IMR-90 (cell line): Measurements from ENCODE around the gene P2RX5.

Experiments
- ELK1 ChIP-seq: fragments of 150-350 bp; IDR thresholded peaks from 2 replicates; pipeline ENCODE4 v1.6.1; 2016; ENCODE audit warnings: low read depth, mild to moderate bottlenecking, low read length, moderate library complexity, borderline replicate concordance
- MAFK ChIP-seq: IDR thresholded peaks from 2 replicates; pipeline ENCODE4 v1.6.1; 2012; ENCODE audit warnings: low read depth, low read length, improper control_type of control experiment
- MXI1 ChIP-seq: IDR thresholded peaks from 2 replicates; pipeline ENCODE4 v1.6.1; 2012; ENCODE audit warnings: low read depth, mild to moderate bottlenecking, low read length, moderate library complexity, borderline replicate concordance
- NFE2L2 ChIP-seq: fragments of 150-350 bp; IDR thresholded peaks from 2 replicates; pipeline ENCODE4 v1.6.1; 2016; ENCODE audit warnings: low read depth, mild to moderate bottlenecking, low read length
- POLR2A ChIP-seq: IDR thresholded peaks from 2 replicates; pipeline ENCODE4 v1.6.1; 2012; ENCODE audit warnings: mild to moderate bottlenecking, low read depth, low read length
- RFX5 ChIP-seq: IDR thresholded peaks from 2 replicates; pipeline ENCODE4 v1.8.0; 2012; ENCODE audit warnings: low read depth, mild to moderate bottlenecking, low read length, moderate library complexity
- SMC3 ChIP-seq: fragments of 150-350 bp; IDR thresholded peaks from 2 replicates; pipeline ENCODE4 v1.6.1; 2016; ENCODE audit warnings: low read depth, mild to moderate bottlenecking, antibody characterized with exemption, low read length, moderate library complexity
- USF2 ChIP-seq: fragments of 150-350 bp; IDR thresholded peaks from 2 replicates; pipeline ENCODE4 v1.6.1; 2017; ENCODE audit warnings: mild to moderate bottlenecking, antibody characterized with exemption, low read length, low read depth
- TF ChIP-seq, protein P1 (sequence below): conservative IDR thresholded peaks from 2 replicates; pipeline ENCODE4 v1.5.1; 2012; ENCODE audit warnings: mild to moderate bottlenecking, low read depth, low read length, improper control_type of control experiment

DNA sequence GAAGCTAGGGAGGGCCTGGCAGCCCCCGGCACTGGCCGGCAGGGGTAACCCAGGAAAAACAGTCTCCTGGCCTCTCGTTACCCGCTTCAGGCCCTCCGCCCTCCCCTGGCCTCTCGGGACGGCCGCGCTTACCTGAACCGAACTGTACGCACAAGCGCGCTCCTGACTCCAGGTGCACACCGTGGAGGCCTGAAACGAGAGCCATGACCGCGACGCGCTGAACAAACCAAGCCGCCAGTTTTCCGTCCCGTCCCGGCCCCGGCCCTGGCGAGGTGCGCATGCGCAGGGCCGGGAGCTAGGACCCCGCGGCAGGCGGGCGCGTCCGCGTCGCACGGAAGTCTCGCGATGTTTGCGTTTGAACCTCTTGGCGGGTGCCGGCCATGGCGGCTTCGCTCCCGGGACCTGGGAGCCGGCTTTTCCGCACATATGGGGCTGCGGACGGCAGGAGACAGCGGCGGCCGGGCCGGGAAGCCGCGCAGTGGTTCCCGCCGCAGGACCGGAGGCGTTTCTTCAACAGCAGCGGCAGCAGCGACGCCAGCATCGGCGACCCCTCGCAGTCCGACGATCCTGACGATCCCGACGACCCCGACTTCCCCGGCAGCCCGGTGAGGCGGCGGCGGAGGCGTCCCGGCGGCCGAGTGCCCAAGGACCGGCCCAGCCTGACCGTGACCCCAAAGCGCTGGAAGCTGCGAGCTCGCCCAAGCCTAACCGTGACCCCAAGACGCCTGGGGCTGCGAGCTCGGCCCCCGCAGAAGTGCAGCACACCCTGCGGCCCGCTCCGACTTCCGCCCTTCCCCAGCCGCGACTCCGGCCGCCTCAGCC, 27.8 kb upstream of the P2RX5 start, which contains the start of gene HASPIN:
- TF ChIP-seq, protein P1, sequence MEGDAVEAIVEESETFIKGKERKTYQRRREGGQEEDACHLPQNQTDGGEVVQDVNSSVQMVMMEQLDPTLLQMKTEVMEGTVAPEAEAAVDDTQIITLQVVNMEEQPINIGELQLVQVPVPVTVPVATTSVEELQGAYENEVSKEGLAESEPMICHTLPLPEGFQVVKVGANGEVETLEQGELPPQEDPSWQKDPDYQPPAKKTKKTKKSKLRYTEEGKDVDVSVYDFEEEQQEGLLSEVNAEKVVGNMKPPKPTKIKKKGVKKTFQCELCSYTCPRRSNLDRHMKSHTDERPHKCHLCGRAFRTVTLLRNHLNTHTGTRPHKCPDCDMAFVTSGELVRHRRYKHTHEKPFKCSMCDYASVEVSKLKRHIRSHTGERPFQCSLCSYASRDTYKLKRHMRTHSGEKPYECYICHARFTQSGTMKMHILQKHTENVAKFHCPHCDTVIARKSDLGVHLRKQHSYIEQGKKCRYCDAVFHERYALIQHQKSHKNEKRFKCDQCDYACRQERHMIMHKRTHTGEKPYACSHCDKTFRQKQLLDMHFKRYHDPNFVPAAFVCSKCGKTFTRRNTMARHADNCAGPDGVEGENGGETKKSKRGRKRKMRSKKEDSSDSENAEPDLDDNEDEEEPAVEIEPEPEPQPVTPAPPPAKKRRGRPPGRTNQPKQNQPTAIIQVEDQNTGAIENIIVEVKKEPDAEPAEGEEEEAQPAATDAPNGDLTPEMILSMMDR: peak; percentile 19; the same call in 1 of the 2 replicates
- TF ChIP-seq MXI1 (peak; percentile 96), POLR2A (no peak; the same call in 1 of the 2 replicates), SMC3 (no peak), MAFK (no peak), USF2 (no peak), NFE2L2 (no peak), RFX5 (no peak), ELK1 (no peak)
